Inflammatory macrophage treated with lipopolysaccharide for 1 hour (primary cell): ENCODE measurements around the gene ST6GALNAC2.

Experiments
- DNase-seq, 2 donors: peaks; one replicate each; pipeline ENCODE4 v3.0.0-alpha.2; 2020 to 2022

ST6GALNAC2 gene

GRCh38 chr17:76553178-76553908, 32.3 kb downstream of the ST6GALNAC2 start:
- DNase-seq, result no peak

DNA sequence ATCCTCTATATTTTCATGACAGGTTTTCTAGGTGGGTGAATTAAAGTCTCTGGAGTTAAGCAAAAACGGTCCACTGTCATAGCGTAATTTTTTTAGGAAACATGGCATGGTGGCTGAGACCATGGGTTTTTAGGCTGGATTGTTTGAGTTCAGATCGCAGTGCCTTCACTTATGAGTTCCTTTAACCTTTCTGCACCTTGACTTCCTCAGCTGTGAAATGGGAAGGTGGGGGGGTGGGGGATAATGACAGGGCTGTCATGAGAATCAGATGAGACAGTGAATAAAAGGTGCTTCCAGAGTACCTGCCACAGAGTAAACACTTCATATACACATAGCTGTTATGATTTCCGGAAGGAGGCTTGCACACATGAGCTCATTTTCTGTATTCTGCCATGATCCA, 34.0 kb downstream of the ST6GALNAC2 start:
- DNase-seq, result no peak

DNA sequence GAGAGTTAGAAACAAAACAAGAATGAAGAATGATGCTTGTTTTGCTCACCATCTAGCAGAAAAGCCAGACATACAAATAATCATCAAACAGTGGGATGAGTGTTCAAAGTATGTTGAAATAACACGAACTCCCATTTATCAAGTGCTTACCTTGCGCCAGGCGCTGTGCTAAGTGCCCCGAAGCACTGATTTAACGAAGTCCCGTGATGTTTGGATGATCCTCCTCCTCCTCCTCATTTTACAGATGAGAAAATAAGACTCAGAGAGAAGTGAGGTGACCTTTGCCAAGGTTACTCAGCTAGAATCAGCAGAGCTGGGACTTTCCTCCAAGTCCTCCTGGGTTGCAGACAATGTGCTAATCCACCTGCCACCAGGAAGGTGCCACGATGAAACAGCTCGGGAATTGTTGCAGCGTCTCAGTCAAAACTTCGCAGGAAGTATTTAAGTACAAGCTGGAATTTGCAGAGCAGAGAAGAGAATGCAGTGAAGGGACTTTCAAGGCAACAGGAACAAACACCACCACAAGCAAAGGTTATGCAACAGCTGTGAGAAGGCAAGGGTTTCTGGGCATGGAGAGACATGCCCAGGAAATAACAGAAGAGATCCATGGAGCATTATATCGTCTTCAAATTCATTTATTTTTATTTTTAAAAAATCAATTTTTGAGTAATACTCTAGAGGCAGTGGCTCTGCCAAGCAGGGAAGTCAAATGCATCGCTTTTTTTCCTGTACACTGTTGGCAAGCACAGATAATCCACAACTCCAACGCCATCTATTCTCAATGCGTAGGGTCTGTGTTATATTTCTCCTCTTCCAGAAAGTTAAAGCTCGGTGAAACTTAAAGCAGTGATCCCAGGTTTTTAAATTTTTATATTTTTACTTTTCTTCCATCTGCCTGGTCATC, 34.7 kb downstream of the ST6GALNAC2 start:
- peak; percentile 68 to 82 for DNase-seq

DNA sequence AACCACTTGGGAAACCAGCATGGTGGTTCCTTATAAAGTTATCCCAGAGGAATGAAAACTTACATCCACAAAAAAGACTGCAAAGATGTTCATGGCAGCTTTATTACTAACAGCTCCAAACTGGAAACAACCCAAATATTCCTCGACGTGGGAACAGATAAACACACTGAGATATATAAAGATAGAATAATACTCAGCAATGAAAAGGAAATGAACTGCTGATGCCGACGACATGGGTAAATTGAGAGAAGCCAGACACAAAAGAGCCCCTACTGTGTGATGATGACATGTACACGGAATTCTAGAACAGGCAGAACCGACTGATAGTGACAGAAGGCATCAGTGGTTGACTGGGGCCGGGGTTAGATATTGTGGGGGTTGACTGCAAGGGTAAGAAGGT, 36.1 kb downstream of the ST6GALNAC2 start:
- no peak for DNase-seq

DNA sequence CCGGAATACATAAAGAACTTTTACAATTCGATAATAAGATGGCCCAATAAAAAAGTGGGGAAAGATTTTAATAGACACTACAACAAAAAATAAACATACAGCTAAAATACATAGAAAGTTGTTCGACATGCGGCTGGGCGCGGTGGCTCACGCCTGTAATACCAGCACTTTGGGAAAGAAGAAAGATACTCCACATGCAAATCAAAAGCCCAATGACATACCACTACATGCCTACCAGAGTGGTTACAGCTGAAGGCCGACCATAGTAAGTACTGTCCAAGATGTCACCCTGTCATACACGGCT, 36.5 kb downstream of the ST6GALNAC2 start:
- no peak for DNase-seq

GRCh38 chr17:76548378-76549214, 37.1 kb downstream of the ST6GALNAC2 start:
- no peak for DNase-seq

DNA sequence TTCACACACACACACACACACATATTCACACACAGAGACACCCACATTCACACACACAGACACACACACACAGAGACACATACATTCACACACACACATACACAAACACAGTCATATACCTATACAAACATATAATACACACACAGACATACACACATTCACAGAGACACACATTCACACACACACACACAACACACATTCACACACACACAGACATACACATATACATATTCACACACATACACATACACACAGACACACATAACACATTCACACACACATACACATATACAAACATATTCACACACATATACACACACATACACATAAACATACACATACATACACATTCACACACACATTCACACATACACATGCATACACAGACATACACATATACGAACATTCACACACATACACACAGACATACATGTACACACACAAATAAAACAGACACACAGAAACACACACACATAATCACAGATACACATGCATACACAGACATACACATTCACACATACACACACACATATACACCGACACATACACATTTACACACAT, 37.9 kb downstream of the ST6GALNAC2 start:
- no peak for DNase-seq

DNA sequence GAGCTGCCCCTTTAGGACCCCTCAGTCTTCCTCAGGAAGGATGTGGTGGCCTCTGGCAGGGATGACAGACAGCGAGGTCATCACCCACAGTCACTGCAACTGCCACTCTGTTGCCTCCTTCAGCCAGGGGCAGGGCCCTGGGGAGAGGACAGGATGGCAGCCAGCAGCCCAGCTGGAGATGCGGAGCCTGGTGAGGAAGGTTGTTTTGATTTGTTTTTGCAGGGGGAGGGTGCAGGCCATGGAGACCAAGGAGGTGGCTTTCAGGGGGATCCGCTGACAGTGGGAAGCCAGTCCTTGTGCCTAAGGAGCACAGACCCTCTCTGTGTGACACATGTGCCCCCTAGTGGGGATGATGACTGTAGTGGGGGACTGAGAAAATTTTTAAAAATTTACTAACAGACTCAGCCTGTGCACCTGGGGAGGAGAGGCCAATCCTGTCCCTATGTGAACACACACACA, 38.4 kb downstream of the ST6GALNAC2 start:
- peak; percentile 31 to 71 for DNase-seq

- DNase-seq, result no peak
Observed at GRCh38 chr17:76546556-76547182, 39.0 kb downstream of the ST6GALNAC2 start.

DNA sequence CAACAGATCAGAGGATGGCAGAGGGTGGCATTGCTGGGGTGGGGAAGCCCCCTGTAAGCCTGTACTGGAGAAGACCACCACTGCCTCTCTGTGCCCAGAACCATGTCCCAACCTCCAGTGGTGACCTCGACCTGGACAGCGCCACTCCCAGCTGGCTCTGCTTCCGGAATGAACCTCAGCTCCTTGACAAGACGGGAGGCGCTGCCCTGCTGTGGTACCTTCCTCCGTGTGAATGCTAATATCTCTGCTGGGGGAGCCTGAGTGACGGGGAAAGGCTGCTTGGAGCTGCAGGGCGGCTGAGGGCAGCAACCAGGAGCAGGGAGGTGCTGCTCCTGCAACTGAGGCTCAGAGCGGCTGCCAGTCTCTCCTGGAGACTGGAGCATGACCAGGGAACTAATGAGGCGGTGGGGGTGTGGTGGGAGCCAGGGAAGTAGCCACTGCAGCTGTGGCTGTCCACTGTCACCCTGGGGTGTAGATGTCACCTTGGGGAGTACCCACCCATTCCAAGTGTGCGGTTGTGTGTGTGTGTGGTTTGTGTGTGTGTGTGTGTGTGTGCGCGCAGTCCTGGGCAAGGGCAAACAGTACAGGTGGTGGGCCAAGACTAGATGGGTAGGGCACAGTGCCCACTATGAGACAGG, 39.6 kb downstream of the ST6GALNAC2 start:
- DNase-seq, result no peak

GRCh38 chr17:76544546-76545365, 40.9 kb downstream of the ST6GALNAC2 start:
- no peak for DNase-seq

- DNase-seq, result no peak
Observed at GRCh38 chr17:76543826-76544545, 41.7 kb downstream of the ST6GALNAC2 start.

DNA sequence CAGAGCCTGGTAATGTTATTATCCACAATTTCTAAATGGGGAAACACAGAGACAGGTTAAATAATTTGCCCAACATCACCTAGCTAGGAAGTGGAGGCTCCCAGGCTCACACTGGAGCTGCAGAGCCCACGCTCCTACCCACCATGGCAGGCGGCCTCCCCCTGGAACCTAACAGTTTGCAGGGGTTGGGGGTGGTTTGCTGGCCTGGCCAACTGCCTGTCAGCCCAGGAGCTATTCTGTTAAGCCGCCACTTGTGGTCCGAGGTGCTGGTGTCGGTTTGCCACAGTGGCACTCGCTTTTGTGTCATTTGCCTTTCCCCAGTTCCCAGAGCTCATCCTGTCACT, 42.2 kb downstream of the ST6GALNAC2 start:
- DNase-seq, result no peak

DNA sequence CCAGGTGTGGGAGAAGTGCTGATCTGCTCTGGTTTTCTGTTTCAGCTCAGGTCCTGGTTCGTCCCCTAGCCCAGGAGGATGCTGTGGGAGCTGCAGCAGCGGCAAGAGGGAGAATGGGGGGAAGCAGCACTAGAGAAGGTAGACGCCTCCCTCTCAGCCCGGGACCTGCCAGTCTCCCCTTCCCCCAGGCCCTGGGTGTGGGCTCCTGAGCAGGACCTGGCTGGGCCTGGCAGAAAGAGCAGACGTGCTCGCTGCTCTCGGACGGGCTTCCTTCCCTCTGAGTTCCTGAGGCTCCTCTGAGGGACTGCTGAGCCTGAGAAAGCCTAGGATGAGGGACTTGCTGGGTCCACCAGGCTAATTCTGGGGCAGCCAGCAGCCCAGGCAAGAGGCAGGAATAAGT, 42.7 kb downstream of the ST6GALNAC2 start:
- no peak for DNase-seq

- no peak for DNase-seq
Observed at GRCh38 chr17:76542566-76542971, 43.1 kb downstream of the ST6GALNAC2 start.

GRCh38 chr17:76541739-76542454, 43.8 kb downstream of the ST6GALNAC2 start:
- DNase-seq, result no peak

DNA sequence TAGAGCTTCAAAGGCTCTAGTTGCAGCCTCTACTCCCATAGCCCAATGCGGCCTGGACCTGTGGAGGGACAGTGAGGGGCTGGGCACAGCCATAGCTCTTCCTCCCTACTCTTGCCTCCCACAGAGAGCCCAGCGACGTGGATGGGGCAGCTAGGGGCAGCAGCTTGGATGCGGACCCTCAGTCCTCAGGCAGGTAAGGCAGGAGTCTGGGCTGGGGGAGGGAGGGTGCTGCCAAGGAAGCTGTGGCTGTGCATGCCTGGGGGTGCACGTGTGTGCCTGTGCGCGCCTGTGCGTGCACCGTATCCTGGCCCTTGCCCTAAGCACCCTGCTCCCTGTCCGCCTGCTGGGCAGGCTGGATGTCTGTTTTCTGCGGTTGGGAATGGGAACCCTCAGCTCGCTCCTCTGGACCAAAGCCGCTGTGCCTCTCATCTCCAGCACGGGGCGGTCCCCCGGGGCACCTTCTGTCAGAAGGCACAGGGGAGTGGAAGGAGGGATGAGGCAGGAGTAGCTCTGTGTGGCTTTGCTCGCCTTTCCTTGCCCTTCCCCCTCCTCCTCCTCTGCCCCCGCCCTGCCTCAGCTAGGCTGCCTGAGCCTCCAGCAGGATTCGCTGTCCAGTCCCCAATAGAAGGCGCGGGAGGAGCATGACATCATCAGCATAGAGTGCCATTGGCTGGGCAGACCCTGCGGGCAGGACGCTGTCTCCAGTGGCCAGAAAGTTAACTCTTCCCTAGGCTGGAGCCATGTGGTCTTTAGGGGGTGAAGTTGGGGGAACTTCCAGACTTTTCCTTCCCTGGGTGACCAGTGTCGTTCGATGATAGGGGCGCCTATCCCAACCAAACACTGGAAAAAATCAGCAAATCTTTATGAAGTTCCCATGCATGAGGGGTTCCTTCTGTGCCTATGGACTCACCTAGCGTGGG, 45.0 kb downstream of the ST6GALNAC2 start:
- DNase-seq, result peak; percentile 86 to 87

- no peak for DNase-seq
Observed at GRCh38 chr17:76539631-76540271, 45.9 kb downstream of the ST6GALNAC2 start, which contains the start of gene PRCD. Gene PRCD (plus strand): TSS chr17:76540044. CDS start chr17:76540142, 98 bp downstream.
